Heart left ventricle (tissue), 13 donors: ENCODE data around the gene TAS2R60.

Experiments
- POLR2A ChIP-seq, 2 donors: fragments of 450-650 bp; IDR thresholded peaks; one replicate each; pipeline ENCODE4 v1.6.1; 2017; ENCODE audit warnings: antibody characterized with exemption in 2 of 2, mild to moderate bottlenecking in 2 of 2, moderate library complexity in 2 of 2
- TF ChIP-seq, protein P1 (sequence below), 12 donors: fragments of 200-600 bp; sonication (generic) in 4 of 12; IDR thresholded peaks; one replicate each; pipeline versions ENCODE4 v1.5.0 to v1.8.0; 2018 to 2022; ENCODE audit warnings: antibody characterized with exemption in 12 of 12, mild to moderate bottlenecking in 5 of 12
- donor health status: ischemic (EF 13 %, LVEDD 7.1; RV severe dilation, severe dysfunction).
- donor health status: DM: no; HTN: yes; CAD: no.
- donor health status: DM: no; HTN: no; CAD: no.
- donor health status: ischemic (EF 25% LVEDD 6.9; RV normal size, moderate dysfunction).
- donor health status: ischemic (EF 25% LVEDD 5.7; RV mildly dilated, moderate dysfunction).
- donor health status: ischemic (EF 35%, LVEDD 5.7; RV mildly dilated, moderate dysfunction).
- donor health status: nonischemic (EF 11% LVEDD 7.7; RV severe dilation, severe dysfunction).
- donor health status: DM: yes; HTN: yes; CAD: no.
- donor health status: PGD.
- donor health status: ischemic (EF 29% LVEDD 5.4; RV normal size, mild dysfunction).
- donor health status: nonischemic (EF 23%, LVEDD 6.1; RV moderate dilation, normal function).

DNA sequence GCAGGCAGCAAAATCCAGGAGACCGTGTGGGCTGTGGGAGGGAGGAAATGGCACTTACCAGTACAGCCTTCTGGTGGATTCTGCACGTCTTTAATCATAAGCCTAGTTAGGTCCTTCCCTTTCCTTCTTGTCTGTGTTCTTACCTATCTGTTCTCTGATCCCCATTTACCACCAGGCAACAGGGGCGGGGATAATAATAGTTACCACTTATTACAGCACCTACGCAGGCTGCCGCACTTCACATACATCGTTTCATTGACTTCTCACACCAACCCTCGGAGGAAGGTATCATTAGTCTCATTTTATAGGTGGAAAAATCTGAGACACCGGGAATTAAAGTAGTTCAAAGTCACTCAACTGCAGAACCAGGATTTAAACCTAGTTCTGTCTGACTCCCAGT lies 30.1 kb upstream of the TAS2R60 start:
- TF ChIP-seq, protein P1, sequence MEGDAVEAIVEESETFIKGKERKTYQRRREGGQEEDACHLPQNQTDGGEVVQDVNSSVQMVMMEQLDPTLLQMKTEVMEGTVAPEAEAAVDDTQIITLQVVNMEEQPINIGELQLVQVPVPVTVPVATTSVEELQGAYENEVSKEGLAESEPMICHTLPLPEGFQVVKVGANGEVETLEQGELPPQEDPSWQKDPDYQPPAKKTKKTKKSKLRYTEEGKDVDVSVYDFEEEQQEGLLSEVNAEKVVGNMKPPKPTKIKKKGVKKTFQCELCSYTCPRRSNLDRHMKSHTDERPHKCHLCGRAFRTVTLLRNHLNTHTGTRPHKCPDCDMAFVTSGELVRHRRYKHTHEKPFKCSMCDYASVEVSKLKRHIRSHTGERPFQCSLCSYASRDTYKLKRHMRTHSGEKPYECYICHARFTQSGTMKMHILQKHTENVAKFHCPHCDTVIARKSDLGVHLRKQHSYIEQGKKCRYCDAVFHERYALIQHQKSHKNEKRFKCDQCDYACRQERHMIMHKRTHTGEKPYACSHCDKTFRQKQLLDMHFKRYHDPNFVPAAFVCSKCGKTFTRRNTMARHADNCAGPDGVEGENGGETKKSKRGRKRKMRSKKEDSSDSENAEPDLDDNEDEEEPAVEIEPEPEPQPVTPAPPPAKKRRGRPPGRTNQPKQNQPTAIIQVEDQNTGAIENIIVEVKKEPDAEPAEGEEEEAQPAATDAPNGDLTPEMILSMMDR (IDR thresholded peaks at IDR 0.05), result no peak
- no peak for TF ChIP-seq POLR2A (IDR thresholded peaks at IDR 0.05)
